RPMI7951 (cell line): Measurements from ENCODE around the gene ZNF208. TPM values are rescaled to one million over a fixed set of nuclear protein-coding genes. Genes with fewer than 3 reads are reported as not detected.
"Not testable (repeated sequence)": the region's sequence is repeated elsewhere in the genome, so short reads cannot be mapped to it uniquely, and the experiment has no call there.

Source experiments
- DNase-seq: peaks from one replicate; pipeline ENCODE4 v3.0.0-alpha.2; 2012; ENCODE audit warnings: low read depth
- total RNA-seq: library from RNA; depleted of rRNA; stranded (reverse); fragments of >200 nt; shearing (Covaris generic); gene quantifications from 2 replicates; pipeline ENCODE4 v1.2.3, GENCODE V29; 2014; rRNA removed

Gene ZNF208
- total RNA-seq, result 0.48 and 0.98 TPM in 2 replicates

DNA sequence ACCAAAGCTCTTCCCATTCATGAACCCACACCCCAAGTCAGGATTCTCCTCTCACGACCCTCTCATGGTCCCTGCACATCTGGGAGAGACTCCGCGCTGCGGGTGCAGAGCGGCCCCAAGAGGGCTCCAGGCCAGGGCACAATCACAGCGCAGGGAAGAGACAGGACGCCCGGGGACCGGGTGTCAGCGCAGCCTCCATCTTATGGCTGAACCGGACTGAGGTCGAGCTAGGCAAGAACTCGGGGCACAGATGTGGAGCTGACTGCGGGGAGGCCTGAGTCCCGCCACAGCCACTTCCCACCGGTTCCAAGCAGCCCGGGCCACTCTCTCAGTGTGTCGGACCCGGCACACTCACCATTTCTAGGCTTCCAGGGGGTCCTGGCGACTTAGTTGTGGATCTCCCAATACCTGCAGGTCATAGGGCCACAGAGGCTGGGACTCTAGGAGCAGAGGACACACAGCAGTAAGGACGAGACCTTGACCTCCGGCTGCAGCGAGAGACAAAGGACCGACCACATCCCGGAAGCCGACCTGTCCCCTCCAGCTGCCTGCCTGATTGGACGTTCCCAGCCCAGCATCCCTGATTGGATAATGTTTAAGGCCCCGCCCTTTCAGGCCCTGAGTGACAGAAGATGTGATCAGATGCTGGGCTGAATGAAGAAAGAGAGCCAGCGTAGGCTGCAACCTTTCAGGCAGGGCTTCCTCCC, at the start of gene ZNF208:
TSS of gene ZNF208 (minus strand) at position 507 of the 707 bp plus-strand sequence. CDS start at position 358, 149 bp downstream.
- peak; percentile 5 for DNase-seq

- DNase-seq, result no peak
Observed at GRCh38 chr19:22052644-22053013, 41.9 kb upstream of the ZNF208 start.

DNA sequence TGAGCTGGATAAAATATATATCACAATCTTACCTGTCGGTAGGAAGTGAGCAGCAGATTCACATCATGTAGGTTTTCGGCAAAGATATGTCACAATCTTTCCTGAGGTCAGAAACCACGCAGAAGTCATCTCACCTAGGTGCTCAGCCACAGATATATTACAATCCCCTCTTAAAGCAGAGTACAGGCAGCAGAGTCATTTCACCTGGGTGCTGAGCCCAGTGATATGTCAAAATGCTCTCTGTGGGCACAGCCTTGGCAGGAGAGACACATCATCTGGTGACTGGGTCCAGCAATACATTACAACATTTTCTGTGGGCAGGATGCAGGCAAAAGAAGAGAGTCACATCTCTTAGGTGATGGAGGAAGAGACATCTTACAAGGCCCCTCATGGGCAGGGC, 30.4 kb upstream of the ZNF208 start:
- DNase-seq, result not testable (repeated sequence)

- DNase-seq, result no peak
Observed at GRCh38 chr19:22030680-22031079, 19.9 kb upstream of the ZNF208 start.

DNA sequence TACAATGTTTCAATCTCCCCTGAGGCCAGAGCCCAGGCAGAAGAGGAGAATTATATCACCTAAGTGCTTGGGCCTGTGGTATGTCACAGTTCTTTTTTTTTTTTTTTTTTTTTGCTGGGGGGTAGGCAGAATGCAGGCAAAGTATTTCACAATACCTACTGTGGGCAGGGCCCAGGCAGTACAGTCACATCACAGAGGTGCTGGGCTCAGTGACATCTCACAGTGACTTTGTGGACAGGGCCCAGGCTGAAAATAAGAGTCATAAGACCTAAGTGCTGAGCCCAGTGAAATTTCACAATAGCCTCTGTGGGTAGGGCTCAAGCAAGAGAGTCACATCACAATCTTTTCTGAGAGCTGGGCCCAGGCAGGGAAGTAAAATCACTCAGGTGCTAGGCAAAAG, 15.9 kb upstream of the ZNF208 start:
- DNase-seq, result no peak

DNA sequence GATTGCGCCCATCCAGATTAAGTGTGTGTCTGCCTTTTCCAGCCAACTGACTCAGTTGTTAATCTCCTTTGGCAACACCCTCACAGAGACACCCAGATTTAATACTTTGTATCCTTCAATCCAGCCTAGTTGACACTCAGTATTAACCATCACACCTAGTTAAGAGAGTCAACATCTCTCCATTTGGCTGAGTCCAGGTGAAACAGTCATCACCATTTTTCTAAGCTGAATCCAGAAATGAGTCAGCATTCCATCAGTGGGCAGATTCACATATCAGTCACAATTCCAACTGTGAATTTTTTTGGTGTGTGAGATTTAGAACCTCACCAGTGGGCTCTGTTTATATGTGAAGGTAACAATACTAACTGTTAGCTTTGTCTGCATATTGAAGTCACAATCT, 14.8 kb upstream of the ZNF208 start:
- DNase-seq, result not testable (repeated sequence)

DNA sequence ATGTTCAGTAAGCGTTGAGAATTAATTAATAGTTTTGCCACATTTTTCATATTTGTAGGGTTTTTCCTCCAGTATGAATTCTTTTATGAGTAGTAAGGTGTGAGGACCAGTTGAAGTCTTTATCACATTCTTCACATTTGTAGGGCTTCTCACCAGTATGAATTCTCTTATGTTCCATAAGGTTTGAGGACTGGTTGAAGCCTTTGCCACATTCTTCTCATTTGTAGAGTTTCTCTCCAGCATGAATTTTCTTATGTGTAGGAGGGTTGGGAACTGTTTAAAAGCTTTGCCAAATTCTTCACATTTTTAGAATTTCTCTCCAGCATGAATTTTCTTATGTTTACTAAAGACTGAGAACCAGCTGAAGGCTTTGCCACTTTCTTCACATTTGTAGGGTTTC, 40.3 kb downstream of the ZNF208 start:
- DNase-seq, result no peak

DNA sequence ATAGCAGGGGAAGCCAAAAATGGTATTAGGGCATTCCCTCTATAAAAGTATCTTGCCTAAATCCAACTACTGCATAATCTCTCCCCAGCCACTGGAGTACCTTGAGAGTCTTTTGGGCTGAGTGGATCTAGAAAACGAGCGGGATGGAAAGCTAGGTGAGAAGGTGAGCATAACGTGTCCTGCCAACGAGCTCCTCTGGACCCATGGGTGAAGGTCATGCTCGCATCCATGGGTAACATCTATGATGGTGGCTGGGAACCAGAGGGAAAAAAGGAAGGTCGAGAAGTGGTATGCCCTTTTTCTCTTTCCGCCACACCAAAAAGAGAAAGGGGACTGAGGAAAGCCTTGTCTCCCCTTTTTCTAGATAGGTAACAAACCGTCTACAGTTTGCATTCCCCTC, 63.0 kb downstream of the ZNF208 start:
- peak; percentile 4 for DNase-seq

- DNase-seq, result no peak
Observed at GRCh38 chr19:21940684-21941083, 70.1 kb downstream of the ZNF208 start.

- no peak for DNase-seq
Observed at GRCh38 chr19:21934593-21934992, 76.2 kb downstream of the ZNF208 start.

GRCh38 chr19:21934131-21934530, 76.6 kb downstream of the ZNF208 start:
- no peak for DNase-seq

DNA sequence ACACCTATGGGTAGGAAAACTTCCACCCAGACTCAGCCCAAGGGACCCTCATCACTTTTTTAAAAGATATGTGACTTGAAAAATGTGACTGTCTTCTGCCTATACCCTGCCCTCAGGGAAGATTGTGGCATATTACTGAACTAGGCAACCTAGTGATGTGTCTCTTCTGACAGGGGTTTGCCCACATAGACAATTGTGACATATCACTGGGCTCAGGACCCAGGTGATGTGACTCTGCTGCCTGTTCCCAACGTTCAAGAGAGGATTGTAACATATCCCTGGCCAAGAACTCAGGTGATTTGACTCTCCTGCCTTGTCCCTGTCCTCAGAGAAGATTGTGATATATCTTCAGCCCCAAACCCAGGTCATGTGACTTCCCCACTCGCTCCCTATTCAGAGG, 88.5 kb downstream of the ZNF208 start:
- no peak for DNase-seq

DNA sequence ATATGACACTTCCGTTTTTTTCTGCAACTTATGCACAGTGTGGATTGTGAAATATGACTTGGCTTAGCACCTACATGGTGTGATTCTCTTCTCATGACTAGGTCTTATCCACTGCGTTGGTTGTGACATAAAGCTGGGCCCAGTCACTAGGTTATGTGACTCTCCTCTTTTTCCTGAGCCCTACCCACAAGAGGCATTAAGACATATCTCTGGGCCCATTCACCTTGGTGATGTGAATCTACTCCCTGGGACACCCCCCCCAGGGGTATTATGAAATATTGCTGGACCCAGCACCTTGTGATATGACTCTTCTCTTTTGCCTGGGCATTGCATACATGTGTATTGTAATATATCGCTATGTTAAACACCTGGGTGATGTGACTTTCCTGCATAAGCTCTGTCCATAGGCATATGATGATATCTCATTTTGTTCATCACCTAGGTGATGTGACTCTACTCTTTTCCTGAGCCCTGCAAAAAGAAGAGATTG, 89.0 kb downstream of the ZNF208 start:
- DNase-seq, result no peak

GRCh38 chr19:21915411-21915810, 95.3 kb downstream of the ZNF208 start:
- DNase-seq, result no peak

GRCh38 chr19:21912654-21913053, 98.1 kb downstream of the ZNF208 start:
- DNase-seq, result no peak

GRCh38 chr19:21910318-21910717, 100.4 kb downstream of the ZNF208 start:
- no peak for DNase-seq

DNA sequence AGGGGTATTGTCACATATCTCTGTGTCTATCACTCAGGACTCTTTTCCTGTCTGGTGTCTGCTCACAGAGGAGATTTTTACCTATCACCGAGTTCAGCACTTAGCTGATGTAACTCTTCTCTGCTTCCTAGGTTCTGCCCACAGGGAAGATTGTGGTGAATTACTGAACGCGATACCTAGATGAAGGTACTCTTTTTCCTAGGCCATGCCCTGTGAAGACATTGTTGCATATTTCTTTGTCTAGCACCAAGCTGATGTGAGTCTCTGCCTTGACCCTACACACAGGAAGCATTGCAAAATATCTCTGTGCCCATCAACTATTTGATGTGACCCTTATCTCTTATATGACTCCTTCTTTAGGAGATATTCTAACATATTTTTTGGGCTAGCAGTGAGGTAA, 102.7 kb downstream of the ZNF208 start:
- DNase-seq, result no peak

DNA sequence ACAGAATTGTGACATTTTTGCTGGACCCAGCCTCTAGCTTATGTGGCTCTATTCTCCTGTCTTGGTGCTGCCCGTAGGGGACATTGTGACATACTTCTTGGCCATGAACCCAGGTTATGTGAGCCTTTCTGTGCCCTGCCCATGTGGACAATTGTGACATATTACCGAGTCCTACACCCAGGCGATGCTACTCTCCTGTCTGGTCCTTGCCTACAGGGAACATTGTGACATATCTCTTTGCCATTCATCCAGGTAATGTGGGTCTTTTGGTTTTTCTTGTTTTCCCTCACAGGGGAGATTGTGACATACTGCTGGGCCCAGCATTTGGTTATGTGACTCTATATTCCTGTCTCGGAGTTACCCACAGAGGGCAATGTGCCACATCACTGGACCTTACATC, 103.2 kb downstream of the ZNF208 start:
- DNase-seq, result no peak

- no peak for DNase-seq
Observed at GRCh38 chr19:21902571-21902970, 108.2 kb downstream of the ZNF208 start.

DNA sequence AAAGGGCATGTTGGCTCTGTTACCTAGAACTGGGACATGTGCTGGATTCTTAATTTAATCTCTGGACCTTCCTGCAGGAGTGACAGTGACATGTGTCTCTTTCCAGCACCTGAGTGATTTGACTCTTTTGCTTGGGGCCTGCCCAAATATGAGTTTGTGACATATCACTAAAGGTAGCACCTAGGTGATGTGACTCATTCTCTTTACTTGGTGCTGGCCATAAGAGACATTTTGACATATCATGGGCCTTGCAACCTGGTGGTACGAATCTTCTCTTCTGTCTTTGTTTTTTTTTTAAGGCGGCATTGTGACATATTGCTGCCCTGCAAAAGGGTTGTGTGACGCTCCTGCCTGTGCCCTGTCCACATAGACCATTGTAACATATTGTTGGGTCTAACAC, 108.9 kb downstream of the ZNF208 start:
- no peak for DNase-seq

- DNase-seq, result no peak
Observed at GRCh38 chr19:21900401-21900800, 110.3 kb downstream of the ZNF208 start.

DNA sequence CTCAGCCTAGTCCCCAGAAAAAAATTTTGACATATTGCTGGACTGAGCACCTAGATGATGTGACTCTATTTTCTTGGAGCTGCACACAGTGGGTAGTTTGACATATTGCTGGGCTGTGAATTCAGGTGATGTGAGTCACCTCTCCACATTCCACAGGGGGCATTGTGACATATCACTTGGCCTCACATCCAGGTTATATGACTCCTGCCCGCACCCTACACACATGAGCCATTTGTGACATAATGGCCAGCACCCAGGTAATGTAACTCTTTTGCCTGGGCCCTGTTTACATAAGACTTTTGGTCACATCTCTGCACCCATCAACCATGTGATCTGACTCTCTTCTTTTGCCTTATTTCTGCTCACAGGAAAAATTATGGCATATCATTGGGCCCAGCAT, 119.7 kb downstream of the ZNF208 start:
- no peak for DNase-seq

- not testable (repeated sequence) for DNase-seq
Observed at GRCh38 chr19:21890017-21890416, 120.7 kb downstream of the ZNF208 start.

DNA sequence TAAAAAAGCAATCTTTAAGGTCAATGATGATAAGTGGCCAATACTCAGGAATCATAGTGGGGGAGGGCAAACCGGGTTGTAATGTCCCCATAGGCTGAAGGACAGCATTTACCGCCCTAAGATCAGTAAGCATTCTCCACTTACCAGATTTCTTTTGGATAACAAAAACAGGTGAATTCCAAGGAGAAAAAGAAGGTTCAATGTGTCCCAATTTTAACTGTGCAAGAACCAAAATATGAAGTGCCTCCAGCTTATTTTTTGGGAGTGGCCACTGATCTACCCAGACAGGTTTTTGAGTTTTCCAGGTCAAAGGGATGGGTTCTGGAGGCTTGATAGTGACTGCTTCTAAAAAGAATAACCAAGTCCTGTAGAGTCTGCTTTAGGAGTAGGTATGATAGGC, 125.2 kb downstream of the ZNF208 start:
- DNase-seq, result not testable (repeated sequence)
